ENCODE data around the gene HDAC5.
"Not testable (repeated sequence)": the region's sequence is repeated elsewhere in the genome, so short reads cannot be mapped to it uniquely, and the experiment has no call there.

The HDAC5 gene

GRCh38 chr17:44111777-44112176, 11.7 kb downstream of the HDAC5 start:
- DNase-seq (ENCODE audit: low read depth, low spot score): no peak

- peak; percentile 73 for DNase-seq (ENCODE audit: low read depth, low spot score)
Measured at GRCh38 chr17:44110823-44111633, 12.4 kb downstream of the HDAC5 start.

- no peak for DNase-seq (ENCODE audit: low read depth, low spot score)
Measured at GRCh38 chr17:44110011-44110686, 13.3 kb downstream of the HDAC5 start.

GRCh38 chr17:44109312-44109630, 14.2 kb downstream of the HDAC5 start:
- DNase-seq (ENCODE audit: low read depth, low spot score): no peak

GRCh38 chr17:44108440-44109311, 14.8 kb downstream of the HDAC5 start:
- peak; percentile 78 for DNase-seq (ENCODE audit: low read depth, low spot score)

- no peak for DNase-seq (ENCODE audit: low read depth, low spot score)
Measured at GRCh38 chr17:44106801-44107200, 16.6 kb downstream of the HDAC5 start.

- DNase-seq (ENCODE audit: low read depth, low spot score): no peak
Measured at GRCh38 chr17:44105941-44106340, 17.5 kb downstream of the HDAC5 start.

- no peak for DNase-seq (ENCODE audit: low read depth, low spot score)
Measured at GRCh38 chr17:44105483-44105882, 18.0 kb downstream of the HDAC5 start.

- no peak for DNase-seq (ENCODE audit: low read depth, low spot score)
Measured at GRCh38 chr17:44102849-44103622, 20.4 kb downstream of the HDAC5 start.

- DNase-seq (ENCODE audit: low read depth, low spot score): not testable (repeated sequence)
Measured at GRCh38 chr17:44101858-44102257, 21.6 kb downstream of the HDAC5 start.

GRCh38 chr17:44097110-44097958, 26.1 kb downstream of the HDAC5 start:
- DNase-seq (ENCODE audit: low read depth, low spot score): no peak

- peak; percentile 92 for DNase-seq (ENCODE audit: low read depth, low spot score)
Measured at GRCh38 chr17:44095647-44096496, 27.6 kb downstream of the HDAC5 start.

- DNase-seq (ENCODE audit: low read depth, low spot score): no peak
Measured at GRCh38 chr17:44095388-44095646, 28.1 kb downstream of the HDAC5 start.

- no peak for DNase-seq (ENCODE audit: low read depth, low spot score)
Measured at GRCh38 chr17:44094701-44095387, 28.6 kb downstream of the HDAC5 start.

- no peak for DNase-seq (ENCODE audit: low read depth, low spot score)
Measured at GRCh38 chr17:44093231-44093900, 30.1 kb downstream of the HDAC5 start.

GRCh38 chr17:44092051-44092450, 31.4 kb downstream of the HDAC5 start:
- DNase-seq (ENCODE audit: low read depth, low spot score): no peak

- DNase-seq (ENCODE audit: low read depth, low spot score): no peak
Measured at GRCh38 chr17:44091200-44091997, 32.0 kb downstream of the HDAC5 start.

GRCh38 chr17:44088254-44088653, 35.2 kb downstream of the HDAC5 start:
- no peak for DNase-seq (ENCODE audit: low read depth, low spot score)
